GM21447 (cell line): Measurements from ENCODE around the gene POLD4.

Experiments
- ATAC-seq: cut with Tn5 transposase; IDR thresholded peaks from one replicate; pipeline ENCODE4 v1.9.1; 2021; ENCODE audit not compliant: unreplicated experiment

Gene POLD4

DNA sequence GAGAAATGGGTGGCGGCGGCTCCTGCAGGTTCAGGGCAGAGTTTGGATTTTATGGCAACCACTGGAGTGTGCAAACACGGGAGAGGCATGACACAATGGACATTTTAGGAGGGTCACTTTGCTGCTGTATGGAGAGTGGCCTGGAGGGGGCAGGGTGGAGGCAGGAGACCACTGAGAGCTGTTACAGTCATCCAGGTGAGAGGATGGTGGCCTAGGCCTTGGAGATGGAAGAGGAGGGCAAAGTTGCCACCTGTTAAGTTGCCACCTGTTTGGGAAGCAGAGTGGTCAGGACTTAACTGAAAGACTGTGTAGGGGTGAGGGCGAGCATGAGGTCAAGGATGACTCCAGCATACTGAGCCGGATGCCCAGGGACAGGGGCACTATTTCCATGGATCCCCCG, 36.1 kb upstream of the POLD4 start:
- ATAC-seq: no peak

- no peak for ATAC-seq
Observed at GRCh38 chr11:67387518-67387917, 34.2 kb upstream of the POLD4 start.

DNA sequence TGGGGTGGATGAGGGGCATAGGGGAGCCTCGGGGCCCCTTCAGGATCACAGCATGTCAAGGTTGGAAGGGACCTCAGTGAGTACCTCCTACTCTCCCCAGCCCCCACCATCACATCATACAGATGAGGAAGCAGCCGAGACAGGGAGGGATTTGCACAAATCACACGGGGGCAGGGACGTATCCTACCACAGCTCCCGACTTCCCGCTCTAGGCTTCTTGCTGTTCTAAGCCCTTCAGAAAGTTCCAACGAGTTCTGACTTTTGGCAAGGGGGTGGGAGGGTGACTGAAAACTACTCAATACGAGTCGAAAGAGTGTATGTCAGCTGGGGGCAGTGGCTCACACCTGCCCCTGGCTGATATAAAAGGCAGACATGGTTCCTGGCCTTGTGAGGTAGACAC, 33.7 kb upstream of the POLD4 start:
- ATAC-seq: no peak

DNA sequence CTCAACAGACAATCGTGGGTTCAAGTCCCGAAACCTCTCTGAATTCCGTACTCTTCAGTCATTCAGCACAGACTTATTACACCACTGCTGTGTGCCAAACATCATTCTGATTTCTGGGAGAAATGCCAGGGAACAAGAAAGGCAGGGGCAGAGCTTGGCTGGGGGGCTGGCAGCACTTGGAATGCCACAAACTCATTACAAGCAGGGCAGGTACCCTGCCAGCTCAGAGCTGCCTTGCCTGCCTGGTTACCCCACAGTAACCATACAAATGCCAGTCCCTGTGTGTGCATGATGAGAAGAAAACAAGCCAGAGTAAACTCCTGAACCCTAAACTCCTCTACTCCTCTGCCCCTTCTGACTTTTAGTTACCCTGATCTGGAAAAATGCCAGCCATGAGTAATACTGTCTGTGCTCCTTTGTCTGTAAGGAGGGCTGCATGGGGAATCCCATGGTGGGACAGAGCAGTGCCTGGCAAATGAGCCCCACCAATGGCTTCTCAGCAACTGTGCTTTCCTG, 31.6 kb upstream of the POLD4 start:
- ATAC-seq: no peak

DNA sequence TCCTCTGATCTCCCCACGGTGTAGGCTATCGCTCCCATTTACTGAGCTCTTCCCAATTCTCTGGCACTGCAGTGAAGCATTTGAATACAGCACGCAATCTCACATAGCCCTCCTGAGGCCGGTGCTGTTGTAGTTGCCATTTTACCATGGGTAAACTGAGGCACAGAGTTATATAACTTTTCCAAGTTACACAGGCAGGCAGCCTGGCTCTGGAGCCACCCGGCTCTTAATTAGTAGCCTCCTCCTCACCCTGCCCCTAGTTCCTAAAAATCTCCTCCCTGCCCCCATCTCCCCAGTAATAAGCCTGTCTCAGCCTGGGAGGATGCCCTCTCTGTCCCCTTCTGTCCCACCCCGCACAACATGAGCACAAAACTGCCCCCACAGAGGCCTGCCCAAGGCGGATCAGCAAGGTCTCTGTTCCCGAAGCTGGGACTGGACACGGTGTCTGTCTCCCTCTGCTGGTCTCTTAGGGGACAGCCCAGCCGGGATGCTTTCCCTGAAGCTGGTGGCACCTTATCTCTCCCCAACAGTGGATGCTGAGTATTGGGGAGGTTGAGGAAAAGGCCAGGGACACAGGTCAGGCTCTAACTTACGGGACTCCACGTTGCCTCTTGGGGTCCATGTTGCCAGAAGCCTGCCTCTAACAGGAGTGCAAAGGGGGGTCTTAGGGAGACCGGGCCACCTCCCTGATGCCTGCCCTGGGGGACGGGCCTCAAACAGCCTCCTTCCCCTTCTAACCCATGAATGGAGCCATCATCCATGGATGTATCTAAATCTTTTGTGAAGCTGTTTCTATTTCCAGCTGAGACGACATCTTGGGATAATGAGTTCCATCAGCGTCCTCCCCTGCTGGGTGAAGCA, 29.2 kb upstream of the POLD4 start:
- ATAC-seq: peak; percentile 57

DNA sequence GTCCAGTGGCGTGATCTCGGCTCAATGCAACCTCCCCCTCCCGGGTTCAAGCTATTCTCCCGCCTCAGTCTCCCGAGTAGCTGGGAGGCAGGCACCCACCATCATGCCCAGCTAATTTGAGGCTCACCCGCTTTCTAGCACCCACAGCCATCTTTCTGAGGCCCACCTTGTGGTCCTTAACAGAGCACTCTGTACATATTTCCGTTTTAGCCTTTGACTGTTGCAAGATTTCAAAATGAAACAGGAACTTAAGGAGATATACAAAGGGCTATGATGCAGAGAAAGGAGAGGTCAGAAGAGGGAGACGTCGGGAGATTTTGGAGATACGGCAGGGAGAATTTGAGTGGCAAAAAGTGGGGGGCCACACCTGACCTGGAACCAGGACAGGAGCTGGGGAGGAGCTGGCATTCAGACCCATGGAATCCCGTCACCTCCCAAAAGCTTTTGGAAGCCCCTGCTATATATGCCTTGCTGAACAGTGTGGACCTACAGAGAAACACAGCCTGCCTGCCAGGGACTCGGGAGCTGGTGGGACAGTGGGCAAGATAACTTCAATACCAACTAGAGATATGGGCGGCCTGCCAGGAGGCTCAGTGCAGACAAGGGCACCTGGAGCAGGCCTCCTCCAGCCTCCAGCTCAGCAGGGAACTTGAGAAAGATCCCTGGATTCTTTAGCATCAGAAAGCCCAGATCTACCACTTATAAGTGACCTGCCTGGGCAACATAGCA, 28.1 kb upstream of the POLD4 start:
- peak; percentile 43 for ATAC-seq

- no peak for ATAC-seq
Observed at GRCh38 chr11:67379061-67380058, 26.0 kb upstream of the POLD4 start.

- ATAC-seq: no peak
Observed at GRCh38 chr11:67378544-67378943, 25.2 kb upstream of the POLD4 start.

DNA sequence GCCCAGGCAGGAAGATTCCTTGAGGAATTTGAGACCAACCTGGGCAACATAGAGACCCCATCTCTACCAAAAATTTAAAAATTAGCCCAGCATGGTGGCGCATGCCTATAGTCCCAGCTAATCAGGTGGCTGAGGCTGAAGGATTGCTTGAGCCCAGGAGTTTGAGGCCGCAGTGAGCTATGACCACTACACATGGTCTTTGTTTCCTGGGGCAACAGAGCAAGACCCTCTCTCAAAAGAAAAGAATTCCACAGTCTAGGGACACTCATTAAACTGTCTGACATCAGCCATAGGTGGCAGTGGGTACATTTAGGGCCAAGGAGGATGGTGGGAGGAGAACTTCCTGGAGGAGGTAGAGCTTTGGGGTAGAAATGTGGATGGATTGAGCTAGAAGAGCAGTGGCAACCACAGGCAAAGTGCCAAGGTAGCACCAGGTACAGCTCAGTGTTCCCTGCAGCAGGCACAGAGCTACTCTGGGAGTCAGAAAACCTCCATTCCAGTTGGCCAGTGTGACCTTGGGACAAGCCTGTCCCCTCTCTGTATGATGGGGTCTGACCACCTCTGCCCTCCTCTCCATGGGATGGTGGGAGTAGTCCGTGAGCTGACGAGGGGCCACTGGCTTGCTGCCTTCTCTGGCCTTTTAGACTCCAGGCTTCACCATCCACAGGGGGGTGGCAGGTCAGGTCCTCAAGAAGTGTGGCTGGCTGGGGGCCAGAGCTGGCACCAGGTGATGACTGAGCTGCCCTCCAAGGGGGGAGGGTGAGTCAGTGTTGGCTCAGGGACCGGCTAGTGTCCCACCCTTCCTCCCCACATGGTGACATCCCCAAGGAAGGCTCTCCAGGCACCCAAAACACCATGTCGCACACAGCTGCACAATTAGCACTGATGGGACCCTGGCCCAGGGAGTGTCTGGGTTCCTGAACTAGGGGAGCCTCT, 23.8 kb upstream of the POLD4 start:
- ATAC-seq: no peak

DNA sequence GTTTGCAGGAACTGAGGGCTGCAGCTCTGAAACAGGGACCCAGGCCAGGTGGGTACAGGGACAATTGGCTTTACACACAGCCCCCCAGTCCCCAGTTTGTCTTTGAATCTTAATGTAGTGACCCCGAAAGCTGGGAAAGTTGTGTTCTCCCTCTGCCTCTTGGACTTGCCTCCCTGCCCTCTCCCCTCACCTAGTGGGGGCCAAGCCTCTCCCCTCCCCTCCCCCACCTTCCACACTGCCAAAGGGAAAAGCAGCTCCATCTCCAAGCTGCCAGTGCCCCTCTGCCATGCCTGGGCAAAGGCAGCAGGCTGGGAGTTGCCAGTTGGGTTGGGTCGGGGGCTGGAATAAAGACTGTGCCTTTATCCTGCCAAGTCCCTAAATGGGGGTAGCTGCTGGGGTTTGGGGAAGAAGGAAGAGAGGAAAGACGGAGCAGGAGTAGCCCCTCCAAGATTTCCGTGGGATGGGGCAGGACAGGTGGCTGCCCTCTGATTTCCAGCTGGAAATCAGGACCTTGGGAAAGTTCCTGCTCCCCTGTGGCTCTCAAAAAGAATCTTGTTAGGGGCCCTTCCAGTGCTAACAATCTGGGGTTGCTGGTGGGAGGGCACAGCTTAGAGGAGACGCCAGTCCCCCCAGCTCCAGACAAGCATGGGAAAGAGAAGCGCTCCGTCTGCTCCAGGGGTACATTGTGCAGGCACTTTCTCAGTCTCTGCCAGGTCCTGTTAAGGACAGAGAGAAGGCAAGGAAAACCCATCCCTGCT, 22.9 kb upstream of the POLD4 start:
- ATAC-seq: no peak

- ATAC-seq: no peak
Observed at GRCh38 chr11:67375320-67376055, 22.1 kb upstream of the POLD4 start.

DNA sequence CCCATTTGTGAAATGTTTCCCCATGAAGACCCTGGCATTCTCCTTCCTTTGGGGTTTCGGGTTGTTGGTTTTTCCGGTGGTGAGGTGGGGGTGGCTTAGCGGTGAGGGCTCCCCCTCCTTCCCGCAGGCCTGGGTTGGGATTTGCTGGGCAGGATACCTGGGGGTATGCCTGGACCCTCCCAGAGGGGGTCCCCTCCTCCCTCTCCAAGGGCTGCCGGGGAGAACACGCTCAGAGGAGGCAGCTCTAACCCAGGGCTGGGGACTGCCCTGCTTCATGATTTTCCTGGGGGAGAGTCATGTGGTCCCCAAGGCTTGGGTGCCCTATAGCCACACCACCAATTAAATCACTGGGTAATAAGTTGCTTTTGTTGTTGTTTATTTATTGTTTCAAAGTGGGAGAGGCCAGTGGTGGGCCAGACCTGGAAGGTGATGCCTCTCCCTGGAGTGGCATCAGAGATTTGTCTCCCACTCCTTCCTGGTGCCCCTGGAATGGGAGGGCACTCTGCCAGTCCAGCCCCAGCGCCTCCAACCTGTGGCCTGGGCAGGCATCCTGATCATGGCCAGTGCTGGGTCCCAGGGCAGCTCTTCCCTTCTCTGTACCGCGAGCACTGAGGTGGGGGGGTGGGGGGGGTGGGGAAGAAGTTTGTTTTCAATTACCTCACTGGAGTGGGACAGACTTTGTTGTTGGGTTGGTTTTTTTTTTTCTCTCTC, 21.4 kb upstream of the POLD4 start:
- no peak for ATAC-seq

DNA sequence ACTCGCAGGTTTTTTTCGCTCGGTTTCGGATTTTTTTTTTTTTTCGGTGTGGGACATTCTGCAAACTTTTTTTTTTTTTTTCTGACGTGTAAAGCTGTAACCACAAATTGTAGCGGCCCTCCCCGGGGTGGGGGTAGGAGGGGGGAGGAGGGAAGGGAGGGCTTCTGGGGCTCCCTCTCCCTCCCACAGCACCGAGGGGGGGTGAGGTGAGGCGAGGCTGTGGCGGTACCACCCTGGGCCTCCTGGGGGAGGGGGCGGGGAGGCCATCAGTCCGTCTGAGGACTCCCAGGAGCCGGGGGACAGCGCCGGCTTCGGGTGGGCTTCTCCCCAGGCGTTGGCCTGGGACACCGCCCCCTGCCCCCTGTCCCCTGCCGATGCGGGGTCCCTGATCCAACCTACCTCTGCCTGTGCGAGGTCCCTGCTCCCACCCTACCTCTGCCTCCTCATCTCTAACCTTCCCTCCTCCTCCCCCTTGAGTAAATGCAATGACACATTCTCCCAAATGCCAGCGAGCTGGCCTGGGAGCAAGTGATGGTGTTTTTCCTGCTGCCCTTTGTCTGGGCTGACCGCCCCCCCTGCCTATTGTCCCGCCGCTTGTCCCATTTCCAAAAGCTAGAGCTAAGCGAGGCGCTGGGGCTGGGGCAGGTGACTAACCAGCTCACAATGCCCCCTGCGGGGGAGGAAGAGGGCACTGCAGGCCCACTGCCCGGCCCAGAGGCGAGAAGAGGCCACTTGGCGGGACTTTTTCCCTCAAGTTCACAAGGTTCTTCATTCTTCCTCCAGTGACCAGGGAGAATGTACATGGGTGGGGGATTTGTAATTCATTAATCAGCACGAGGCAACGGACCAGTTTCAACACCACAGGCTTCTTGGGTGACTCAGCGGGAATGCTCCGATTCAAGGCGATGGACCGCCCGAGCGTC, 20.6 kb upstream of the POLD4 start:
- ATAC-seq: no peak

- no peak for ATAC-seq
Observed at GRCh38 chr11:67372993-67373647, 19.8 kb upstream of the POLD4 start, which contains the start of gene CLCF1. TSS of gene CLCF1 (minus strand) at chr11:67373598. CDS start at chr11:67373539, 59 bp downstream.

DNA sequence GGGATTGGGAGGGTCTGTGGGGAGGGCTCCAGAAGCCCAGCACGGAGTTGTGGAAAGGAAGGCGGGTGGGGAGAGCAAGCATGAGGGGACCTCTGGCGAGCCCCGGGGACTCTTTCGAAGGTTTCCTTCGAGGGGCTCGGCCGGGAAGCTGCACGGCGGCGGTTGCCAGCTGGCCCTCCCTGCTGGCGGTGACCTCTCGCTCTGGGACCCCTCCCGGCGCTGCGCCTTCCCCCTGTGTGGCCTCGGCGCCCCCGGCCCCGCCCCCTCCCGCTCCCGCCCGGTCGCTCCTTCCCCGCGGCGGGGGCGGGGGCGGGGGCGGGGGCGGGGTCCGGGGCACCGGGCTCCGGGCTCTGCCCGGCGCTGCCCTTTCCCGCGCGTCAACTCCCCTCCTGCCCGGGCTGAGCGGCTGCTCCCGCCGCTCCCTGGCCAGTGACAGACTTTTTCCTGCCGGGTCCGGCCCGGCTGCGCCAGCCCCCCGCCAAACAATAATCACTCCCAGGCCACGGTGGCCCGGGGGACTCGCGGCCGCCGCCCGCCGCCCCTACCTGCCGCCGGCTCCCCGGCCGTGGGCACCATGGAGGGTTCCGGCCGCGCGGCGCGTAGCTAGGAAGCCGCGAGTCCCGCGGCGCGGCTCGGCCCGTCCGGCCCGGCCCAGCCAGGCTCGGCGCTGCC, 19.1 kb upstream of the POLD4 start:
- ATAC-seq: no peak

GRCh38 chr11:67371911-67372320, 18.6 kb upstream of the POLD4 start:
- ATAC-seq: no peak
